Right atrium auricular region (tissue), 2 donors: ENCODE measurements around the gene ZNF789. TPM values are rescaled to one million over a fixed set of nuclear protein-coding genes. Genes with fewer than 3 reads are reported as not detected.

Source experiments
- DNase-seq: peaks from one replicate; pipeline ENCODE4 v3.0.0-alpha.2; 2019; ENCODE audit warnings: low spot score
- H3K27ac ChIP-seq, 2 donors: fragments of 200-600 bp; sonication (generic); 1 replicate in 1 of 2; 2 replicates in 1 of 2; pipeline ENCODE4 v1.5.1; 2016 to 2019
- H3K27me3 ChIP-seq, 2 donors: fragments of 200-600 bp; sonication (generic); one replicate each; pipeline versions ENCODE4 v1.5.1 to v1.6.0; 2017 to 2019
- H3K36me3 ChIP-seq: fragments of 200-600 bp; sonication (generic); one replicate; pipeline ENCODE4 v1.5.1; 2016
- H3K4me1 ChIP-seq, 2 donors: fragments of 200-600 bp; sonication (generic); one replicate each; pipeline versions ENCODE4 v1.5.1 to v1.6.0; 2017 to 2019
- H3K4me3 ChIP-seq, 2 donors: fragments of 200-600 bp; sonication (generic); 1 replicate in 1 of 2; 2 replicates in 1 of 2; pipeline ENCODE4 v1.5.1; 2017 to 2019; ENCODE audit warnings: mild to moderate bottlenecking in 1 of 2, moderate library complexity in 1 of 2
- H3K9me3 ChIP-seq, 2 donors: fragments of 200-600 bp; sonication (generic); one replicate each; pipeline ENCODE4 v1.5.1; 2019
- total RNA-seq, 2 donors: library from RNA; depleted of rRNA; stranded (reverse); fragments of >200 nt; gene quantifications; one replicate each; pipeline ENCODE4 v1.1.0, GENCODE V29; 2016
- TF ChIP-seq, protein P1 (sequence below), 2 donors: fragments of 200-600 bp; sonication (generic); IDR thresholded peaks; one replicate each; pipeline ENCODE4 v1.5.1; 2019; ENCODE audit warnings: antibody characterized with exemption in 2 of 2

ZNF789 gene
- total RNA-seq, 2 donors from 2014 or later: 0.48 to 2.6 TPM

DNA sequence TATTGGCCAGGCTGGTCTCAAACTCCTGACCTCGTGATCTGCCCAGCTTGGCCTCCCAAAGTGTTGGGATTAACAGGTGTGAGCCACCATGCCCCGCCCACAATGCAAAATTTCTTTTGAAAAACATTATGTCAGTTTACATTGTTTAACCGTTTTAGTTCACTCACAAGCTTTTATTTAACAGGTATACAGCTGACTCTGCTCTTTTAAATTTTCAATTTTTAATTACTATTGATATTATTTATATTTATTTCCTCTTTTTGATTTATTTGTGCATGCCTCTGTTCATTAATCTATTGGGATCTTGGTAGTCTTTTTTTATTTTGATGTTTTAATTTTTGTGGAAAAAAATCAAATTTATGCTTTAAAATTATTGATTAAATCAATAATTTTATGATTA, 48.7 kb downstream of the ZNF789 start:
- H3K4me3 ChIP-seq: no peak overlapping the region
- no peaks in the 10 kb centered on the region for H3K27me3 ChIP-seq
- TF ChIP-seq, protein P1, sequence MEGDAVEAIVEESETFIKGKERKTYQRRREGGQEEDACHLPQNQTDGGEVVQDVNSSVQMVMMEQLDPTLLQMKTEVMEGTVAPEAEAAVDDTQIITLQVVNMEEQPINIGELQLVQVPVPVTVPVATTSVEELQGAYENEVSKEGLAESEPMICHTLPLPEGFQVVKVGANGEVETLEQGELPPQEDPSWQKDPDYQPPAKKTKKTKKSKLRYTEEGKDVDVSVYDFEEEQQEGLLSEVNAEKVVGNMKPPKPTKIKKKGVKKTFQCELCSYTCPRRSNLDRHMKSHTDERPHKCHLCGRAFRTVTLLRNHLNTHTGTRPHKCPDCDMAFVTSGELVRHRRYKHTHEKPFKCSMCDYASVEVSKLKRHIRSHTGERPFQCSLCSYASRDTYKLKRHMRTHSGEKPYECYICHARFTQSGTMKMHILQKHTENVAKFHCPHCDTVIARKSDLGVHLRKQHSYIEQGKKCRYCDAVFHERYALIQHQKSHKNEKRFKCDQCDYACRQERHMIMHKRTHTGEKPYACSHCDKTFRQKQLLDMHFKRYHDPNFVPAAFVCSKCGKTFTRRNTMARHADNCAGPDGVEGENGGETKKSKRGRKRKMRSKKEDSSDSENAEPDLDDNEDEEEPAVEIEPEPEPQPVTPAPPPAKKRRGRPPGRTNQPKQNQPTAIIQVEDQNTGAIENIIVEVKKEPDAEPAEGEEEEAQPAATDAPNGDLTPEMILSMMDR (IDR thresholded peaks at IDR 0.05): no peak
- H3K36me3 ChIP-seq: peaks cover 29% of the 10 kb centered on the region
- H3K4me1 ChIP-seq: no peaks in the 10 kb centered on the region
- no peak for DNase-seq
- no peaks in the 10 kb centered on the region for H3K9me3 ChIP-seq
- H3K27ac ChIP-seq: no peak overlapping the region

DNA sequence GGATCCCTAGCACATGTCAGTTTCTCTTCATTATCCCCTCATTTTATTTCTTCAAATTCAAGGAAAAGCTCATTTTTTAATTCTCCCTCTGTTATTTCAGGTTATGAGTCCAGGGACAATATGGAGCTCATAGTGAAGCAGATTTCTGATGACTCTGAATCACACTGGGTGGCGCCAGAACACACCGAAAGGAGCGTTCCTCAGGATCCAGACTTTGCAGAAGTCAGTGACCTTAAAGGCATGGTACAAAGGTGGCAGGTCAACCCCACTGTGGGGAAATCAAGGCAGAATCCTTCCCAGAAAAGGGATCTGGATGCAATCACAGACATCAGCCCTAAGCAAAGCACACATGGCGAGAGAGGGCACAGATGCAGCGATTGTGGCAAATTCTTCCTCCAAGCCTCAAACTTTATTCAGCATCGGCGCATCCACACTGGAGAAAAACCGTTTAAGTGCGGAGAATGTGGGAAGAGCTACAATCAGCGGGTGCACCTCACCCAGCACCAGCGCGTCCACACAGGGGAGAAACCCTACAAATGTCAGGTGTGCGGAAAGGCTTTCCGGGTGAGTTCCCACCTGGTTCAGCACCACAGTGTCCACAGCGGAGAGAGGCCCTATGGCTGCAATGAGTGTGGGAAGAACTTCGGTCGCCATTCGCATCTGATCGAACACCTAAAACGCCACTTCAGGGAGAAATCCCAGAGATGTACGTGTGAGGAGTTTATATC, 53.2 kb downstream of the ZNF789 start:
- TF ChIP-seq, protein P1 (IDR thresholded peaks at IDR 0.05): no peak
- Histone ChIP-seq H3K27me3 (no peaks in the 10 kb centered on the region), H3K4me1 (no peaks in the 10 kb centered on the region), H3K4me3 (no peak overlapping the region), H3K9me3 (peaks cover 6 to 27% of the 10 kb centered on the region in 2 donors), H3K36me3 (peaks cover 47% of the 10 kb centered on the region), H3K27ac (no peak overlapping the region)
- no peak for DNase-seq

DNA sequence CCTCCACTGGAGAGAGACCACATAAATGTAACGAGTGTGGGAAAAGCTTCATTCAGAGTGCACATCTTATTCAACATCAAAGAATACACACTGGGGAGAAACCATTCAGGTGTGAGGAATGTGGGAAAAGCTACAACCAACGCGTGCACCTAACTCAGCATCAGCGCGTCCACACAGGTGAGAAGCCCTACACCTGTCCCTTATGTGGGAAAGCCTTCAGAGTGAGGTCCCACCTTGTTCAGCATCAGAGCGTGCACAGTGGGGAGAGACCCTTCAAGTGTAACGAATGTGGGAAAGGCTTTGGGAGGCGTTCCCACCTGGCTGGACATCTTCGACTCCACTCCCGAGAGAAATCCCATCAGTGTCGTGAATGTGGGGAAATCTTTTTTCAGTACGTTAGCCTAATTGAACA, 58.7 kb downstream of the ZNF789 start:
- TF ChIP-seq, protein P1 (IDR thresholded peaks at IDR 0.05): no peak
- H3K9me3 ChIP-seq: peaks cover 19 to 56% of the 10 kb centered on the region in 2 donors

DNA sequence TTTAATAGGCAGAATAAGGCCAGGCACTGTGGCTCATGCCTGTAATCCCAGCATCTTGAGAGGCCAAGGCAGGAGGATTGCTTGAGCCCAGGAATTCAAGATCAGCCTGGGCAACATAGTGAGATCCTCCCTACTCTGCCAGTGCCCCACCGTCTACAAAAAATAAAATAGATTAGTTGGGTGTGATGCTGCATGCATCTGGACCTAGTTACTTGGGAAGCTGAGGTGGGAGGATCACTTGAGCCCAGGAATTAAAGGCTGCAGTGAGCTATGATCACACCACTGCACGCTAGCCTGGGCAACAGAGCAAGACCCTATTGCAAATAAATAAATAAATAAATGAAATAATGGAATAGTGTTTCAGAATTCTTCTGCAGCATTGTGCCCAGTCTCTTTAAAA, 63.0 kb downstream of the ZNF789 start:
- TF ChIP-seq, protein P1 (IDR thresholded peaks at IDR 0.05): no peak
- Histone ChIP-seq H3K27ac (no peak overlapping the region), H3K4me3 (no peak overlapping the region), H3K9me3 (peaks cover 19 to 42% of the 10 kb centered on the region in 2 donors), H3K27me3 (no peaks in the 10 kb centered on the region), H3K36me3 (peaks cover 26% of the 10 kb centered on the region), H3K4me1 (no peaks in the 10 kb centered on the region)
- DNase-seq: no peak

More for the DNA sequence above, 58.7 kb downstream of the ZNF789 start:
- H3K27me3 ChIP-seq: no peaks in the 10 kb centered on the region
- no peak for DNase-seq
- no peak overlapping the region for H3K27ac ChIP-seq
- no peak overlapping the region for H3K4me3 ChIP-seq
- H3K36me3 ChIP-seq: peaks cover 59% of the 10 kb centered on the region
- no peaks in the 10 kb centered on the region for H3K4me1 ChIP-seq

Other genes starting within 250 kb of the ZNF789 start
- gene MYH16, start 200.1 kb upstream of the ZNF789 start, total RNA-seq: not detected
- gene ARPC1A, start 147.0 kb upstream of the ZNF789 start, total RNA-seq: 100 to 1,000 TPM; 108 to 117 TPM
- gene ARPC1B, start 98.2 kb upstream of the ZNF789 start, total RNA-seq: 100 to 1,000 TPM in 1 of 2 donors, 10 to 100 TPM in 1; 53.0 to 115 TPM
- gene PDAP1, start 64.3 kb upstream of the ZNF789 start, total RNA-seq: 10 to 100 TPM; 70.9 to 93.3 TPM
- gene BUD31, start 63.9 kb upstream of the ZNF789 start, total RNA-seq: 10 to 100 TPM; 36.7 to 57.0 TPM
- gene PTCD1, start 34.1 kb upstream of the ZNF789 start, total RNA-seq: 1 to 10 TPM; 4.6 to 5.3 TPM
- 10 to 100 TPM; 12.4 to 18.8 TPM for gene CPSF4, start 33.9 kb upstream of the ZNF789 start, total RNA-seq
- gene ATP5MF, start 6.7 kb upstream of the ZNF789 start, total RNA-seq: 1,000 to 10,000 TPM; 2,443 to 2,651 TPM
- 10 to 100 TPM; 10.8 to 20.2 TPM for gene ZNF394, start 27.4 kb downstream of the ZNF789 start, total RNA-seq
- 1 to 10 TPM; 5.4 to 6.3 TPM for gene ZKSCAN5, start 31.8 kb downstream of the ZNF789 start, total RNA-seq
- gene FAM200A, start 79.2 kb downstream of the ZNF789 start, total RNA-seq: 1 to 10 TPM; 4.6 to 5.0 TPM
- gene ZNF655, start 85.8 kb downstream of the ZNF789 start, total RNA-seq: 10 to 100 TPM; 36.2 to 41.9 TPM
- not detected for gene TMEM225B, start 125.4 kb downstream of the ZNF789 start, total RNA-seq
- 1 to 10 TPM; 6.0 to 6.1 TPM for gene ZSCAN25, start 144.1 kb downstream of the ZNF789 start, total RNA-seq
- 1 to 10 TPM in 1 of 2 donors, under 1 TPM in 1; 0.59 to 1.2 TPM for gene CYP3A5, start 207.1 kb downstream of the ZNF789 start, total RNA-seq